ENCODE data around the gene ERICH2. TPM values are rescaled to one million over a fixed set of nuclear protein-coding genes. Genes with fewer than 3 reads are reported as not detected.

The ERICH2 gene
- total RNA-seq, 1 donor from 2014 or later = not detected

DNA sequence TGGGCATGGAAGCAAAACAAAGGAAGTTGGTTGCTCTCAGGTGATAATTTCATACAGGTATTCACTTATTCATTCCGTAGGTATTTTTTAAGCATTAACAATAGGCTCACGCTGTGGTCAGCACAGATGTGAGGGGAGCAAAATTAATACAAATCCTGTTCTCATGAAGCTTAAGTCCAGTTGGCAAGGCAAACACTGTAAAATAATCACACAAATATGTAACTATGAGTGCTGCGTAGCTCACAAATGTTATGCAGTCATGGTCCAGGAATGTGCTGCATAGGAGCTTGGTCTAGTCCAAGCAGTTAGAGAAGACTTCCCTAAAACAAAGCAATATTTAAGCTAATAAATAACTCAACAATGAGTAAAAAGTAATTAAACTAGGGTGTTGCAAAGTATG is 31.1 kb upstream of the ERICH2 start:
- H3K9me3 ChIP-seq = no peaks in the 10 kb centered on the region
- no peak overlapping the region for H3K4me3 ChIP-seq
- no peak overlapping the region for H3K27ac ChIP-seq
- H3K36me3 ChIP-seq = no peaks in the 10 kb centered on the region
- H3K27me3 ChIP-seq = no peaks in the 10 kb centered on the region
- TF ChIP-seq POLR2AphosphoS5 (IDR thresholded peaks at IDR 0.05; ENCODE audit: insufficient read depth in 1 of 2, low read depth in 1 of 2) (no peak), POLR2A (IDR thresholded peaks at IDR 0.05) (no peak)
- TF ChIP-seq, protein P1, sequence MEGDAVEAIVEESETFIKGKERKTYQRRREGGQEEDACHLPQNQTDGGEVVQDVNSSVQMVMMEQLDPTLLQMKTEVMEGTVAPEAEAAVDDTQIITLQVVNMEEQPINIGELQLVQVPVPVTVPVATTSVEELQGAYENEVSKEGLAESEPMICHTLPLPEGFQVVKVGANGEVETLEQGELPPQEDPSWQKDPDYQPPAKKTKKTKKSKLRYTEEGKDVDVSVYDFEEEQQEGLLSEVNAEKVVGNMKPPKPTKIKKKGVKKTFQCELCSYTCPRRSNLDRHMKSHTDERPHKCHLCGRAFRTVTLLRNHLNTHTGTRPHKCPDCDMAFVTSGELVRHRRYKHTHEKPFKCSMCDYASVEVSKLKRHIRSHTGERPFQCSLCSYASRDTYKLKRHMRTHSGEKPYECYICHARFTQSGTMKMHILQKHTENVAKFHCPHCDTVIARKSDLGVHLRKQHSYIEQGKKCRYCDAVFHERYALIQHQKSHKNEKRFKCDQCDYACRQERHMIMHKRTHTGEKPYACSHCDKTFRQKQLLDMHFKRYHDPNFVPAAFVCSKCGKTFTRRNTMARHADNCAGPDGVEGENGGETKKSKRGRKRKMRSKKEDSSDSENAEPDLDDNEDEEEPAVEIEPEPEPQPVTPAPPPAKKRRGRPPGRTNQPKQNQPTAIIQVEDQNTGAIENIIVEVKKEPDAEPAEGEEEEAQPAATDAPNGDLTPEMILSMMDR (IDR thresholded peaks at IDR 0.05) = no peak
- DNase-seq (ENCODE audit: extremely low spot score in 2 of 2) = no peak
- intact Hi-C loops (cut with DNase I) = no loop called here
- H3K4me1 ChIP-seq = no peaks in the 10 kb centered on the region

- intact Hi-C loops (cut with DNase I) = no loop called here
- Histone ChIP-seq H3K4me3 (no peak overlapping the region), H3K27me3 (no peaks in the 10 kb centered on the region), H3K9me3 (no peaks in the 10 kb centered on the region), H3K36me3 (no peaks in the 10 kb centered on the region), H3K4me1 (no peaks in the 10 kb centered on the region), H3K27ac (no peak overlapping the region)
- TF ChIP-seq POLR2A (IDR thresholded peaks at IDR 0.05) (no peak), POLR2AphosphoS5 (IDR thresholded peaks at IDR 0.05; ENCODE audit: insufficient read depth in 1 of 2, low read depth in 1 of 2) (no peak)
- TF ChIP-seq, protein P1 (IDR thresholded peaks at IDR 0.05) = no peak
- DNase-seq (ENCODE audit: extremely low spot score in 2 of 2) = no peak
Observed at GRCh38 chr2:170739507-170740046, 30.6 kb upstream of the ERICH2 start.

GRCh38 chr2:170740660-170741059 is 29.5 kb upstream of the ERICH2 start:
- H3K27ac ChIP-seq = no peak overlapping the region
- H3K9me3 ChIP-seq = no peaks in the 10 kb centered on the region
- H3K4me3 ChIP-seq = no peak overlapping the region
- no peak for DNase-seq (ENCODE audit: extremely low spot score in 2 of 2)
- intact Hi-C loops (cut with DNase I) = no loop called here
- H3K27me3 ChIP-seq = no peaks in the 10 kb centered on the region
- no peaks in the 10 kb centered on the region for H3K36me3 ChIP-seq
- no peaks in the 10 kb centered on the region for H3K4me1 ChIP-seq
- TF ChIP-seq POLR2AphosphoS5 (IDR thresholded peaks at IDR 0.05; ENCODE audit: insufficient read depth in 1 of 2, low read depth in 1 of 2) (no peak), POLR2A (IDR thresholded peaks at IDR 0.05) (no peak)
- TF ChIP-seq, protein P1 (IDR thresholded peaks at IDR 0.05) = no peak

DNA sequence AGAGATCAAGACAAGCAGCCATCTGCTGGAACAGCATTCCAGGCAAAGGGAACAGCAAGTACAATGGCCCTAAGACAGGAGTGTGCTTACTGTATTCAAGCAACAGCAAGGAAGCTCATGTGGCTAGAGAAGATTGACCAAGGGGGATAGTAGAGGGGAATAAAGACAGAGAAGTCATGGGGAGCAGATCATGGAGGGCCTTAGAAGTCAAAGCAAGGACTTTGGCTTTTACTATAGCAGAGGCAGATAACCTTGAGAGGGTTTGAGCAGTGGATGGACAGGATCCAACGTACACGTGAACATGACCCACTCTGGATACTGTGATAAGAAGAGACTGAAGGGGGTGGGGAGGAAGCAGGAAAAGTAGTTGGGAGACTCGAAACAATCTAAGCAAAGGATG is 28.2 kb upstream of the ERICH2 start:
- Histone ChIP-seq H3K27me3 (no peaks in the 10 kb centered on the region), H3K36me3 (no peaks in the 10 kb centered on the region), H3K4me3 (no peak overlapping the region), H3K4me1 (no peaks in the 10 kb centered on the region), H3K27ac (no peak overlapping the region), H3K9me3 (no peaks in the 10 kb centered on the region)
- no peak for DNase-seq (ENCODE audit: extremely low spot score in 2 of 2)
- intact Hi-C loops (cut with DNase I) = no loop called here
- TF ChIP-seq POLR2AphosphoS5 (IDR thresholded peaks at IDR 0.05; ENCODE audit: insufficient read depth in 1 of 2, low read depth in 1 of 2) (no peak), POLR2A (IDR thresholded peaks at IDR 0.05) (no peak)
- TF ChIP-seq, protein P1 (IDR thresholded peaks at IDR 0.05) = no peak

DNA sequence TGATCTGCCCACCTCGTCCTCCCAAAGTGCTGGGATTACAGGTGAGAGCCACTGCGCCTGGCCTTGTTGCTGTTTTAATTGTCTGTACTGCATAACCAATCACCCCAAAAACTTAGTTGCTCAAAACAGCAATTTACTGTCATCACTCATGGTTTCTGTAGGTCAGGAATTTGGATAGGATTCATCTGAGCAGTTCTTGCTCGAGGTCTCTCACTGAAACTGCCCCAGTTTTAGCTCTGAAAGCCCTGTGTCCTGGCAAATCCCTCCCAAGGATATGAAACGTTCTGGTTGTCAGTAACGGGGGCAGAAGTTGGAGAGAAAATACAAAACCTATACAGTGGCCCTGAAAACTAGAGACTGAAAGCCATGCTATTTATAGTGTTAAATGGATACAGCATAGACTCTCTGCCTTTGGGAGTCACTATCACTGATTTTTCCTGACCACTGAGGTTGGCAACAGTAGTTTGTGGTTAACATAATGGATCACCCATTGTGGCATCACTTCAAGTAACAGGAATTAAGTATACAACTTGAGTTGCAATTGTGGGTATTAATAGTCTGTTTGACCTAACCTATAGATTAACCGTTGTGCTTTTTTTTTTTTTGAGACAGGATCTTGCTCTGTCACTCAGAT is 27.2 kb upstream of the ERICH2 start:
- TF ChIP-seq, protein P1 (IDR thresholded peaks at IDR 0.05) = no peak
- TF ChIP-seq POLR2A (IDR thresholded peaks at IDR 0.05) (no peak), POLR2AphosphoS5 (IDR thresholded peaks at IDR 0.05; ENCODE audit: insufficient read depth in 1 of 2, low read depth in 1 of 2) (no peak)
- no peak for DNase-seq (ENCODE audit: extremely low spot score in 2 of 2)
- Histone ChIP-seq H3K4me3 (no peak overlapping the region), H3K27me3 (no peaks in the 10 kb centered on the region), H3K9me3 (no peaks in the 10 kb centered on the region), H3K27ac (no peak overlapping the region), H3K4me1 (no peaks in the 10 kb centered on the region), H3K36me3 (no peaks in the 10 kb centered on the region)
- intact Hi-C loops (cut with DNase I) = no loop called here
